Activated CD8-positive, alpha-beta memory T cell treated with anti-CD3 and anti-CD28 coated beads, Interleukin-2, amount 50 U/mL, for 24 hours (primary cell): ENCODE data around the gene F2RL2.

ENCODE experiments used
- DNase-seq: peaks from one replicate; pipeline ENCODE4 v3.0.0-alpha.2; 2020; ENCODE audit errors: extremely low read depth

The F2RL2 gene, protein sequence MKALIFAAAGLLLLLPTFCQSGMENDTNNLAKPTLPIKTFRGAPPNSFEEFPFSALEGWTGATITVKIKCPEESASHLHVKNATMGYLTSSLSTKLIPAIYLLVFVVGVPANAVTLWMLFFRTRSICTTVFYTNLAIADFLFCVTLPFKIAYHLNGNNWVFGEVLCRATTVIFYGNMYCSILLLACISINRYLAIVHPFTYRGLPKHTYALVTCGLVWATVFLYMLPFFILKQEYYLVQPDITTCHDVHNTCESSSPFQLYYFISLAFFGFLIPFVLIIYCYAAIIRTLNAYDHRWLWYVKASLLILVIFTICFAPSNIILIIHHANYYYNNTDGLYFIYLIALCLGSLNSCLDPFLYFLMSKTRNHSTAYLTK

DNA sequence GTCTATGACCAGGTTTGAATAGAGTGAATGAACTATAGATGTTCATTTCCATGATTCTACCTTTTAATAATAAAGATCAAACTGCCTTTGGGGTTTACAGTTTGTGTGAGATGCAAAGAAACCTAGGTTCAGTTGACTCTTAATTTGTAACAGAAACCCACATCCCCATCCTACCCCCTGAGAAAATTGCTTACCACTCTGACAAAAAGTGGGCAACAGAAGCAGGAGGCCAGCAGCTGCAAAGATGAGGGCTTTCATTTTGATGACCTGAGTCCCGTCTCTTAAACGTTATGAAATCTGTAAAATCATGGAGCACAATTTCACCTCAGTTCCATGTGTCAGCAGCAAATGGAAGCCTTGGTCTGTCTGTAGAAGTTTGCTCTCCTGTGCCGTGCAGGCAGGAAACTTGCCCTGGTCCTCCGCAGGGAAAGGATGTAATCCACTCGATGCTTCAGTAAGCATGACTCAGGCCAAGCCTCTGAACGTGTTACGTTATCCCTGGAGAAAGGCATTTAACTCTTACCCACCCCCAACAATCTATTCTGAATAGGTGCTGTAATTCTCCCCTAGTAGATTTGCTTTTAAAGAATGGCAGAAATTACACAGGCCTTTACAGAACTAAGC lies at the start of gene F2RL2:
F2RL2 (minus strand) TSS at position 431 of the 624 bp plus-strand sequence; CDS start at position 258, 173 bp downstream.
- DNase-seq: no peak

DNA sequence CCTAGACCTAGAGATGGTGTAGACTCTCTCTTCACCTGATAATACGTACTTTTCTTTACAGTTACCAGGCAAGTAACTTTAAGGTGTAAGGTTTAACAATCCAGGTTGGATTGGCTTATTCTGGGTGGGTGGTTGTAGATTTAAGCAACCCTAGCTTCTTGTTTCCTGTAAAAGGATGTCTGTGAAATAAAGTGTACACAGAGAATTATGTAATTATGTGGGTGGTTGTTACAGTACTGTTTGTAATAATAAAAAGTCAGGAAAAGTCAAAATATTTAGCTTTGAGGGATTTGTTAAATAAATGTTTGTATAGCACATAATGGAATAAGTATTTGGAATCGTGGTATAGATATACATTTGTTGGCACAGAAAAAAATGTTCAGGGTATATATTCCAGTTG lies 49.0 kb upstream of the F2RL2 start:
- no peak for DNase-seq

DNA sequence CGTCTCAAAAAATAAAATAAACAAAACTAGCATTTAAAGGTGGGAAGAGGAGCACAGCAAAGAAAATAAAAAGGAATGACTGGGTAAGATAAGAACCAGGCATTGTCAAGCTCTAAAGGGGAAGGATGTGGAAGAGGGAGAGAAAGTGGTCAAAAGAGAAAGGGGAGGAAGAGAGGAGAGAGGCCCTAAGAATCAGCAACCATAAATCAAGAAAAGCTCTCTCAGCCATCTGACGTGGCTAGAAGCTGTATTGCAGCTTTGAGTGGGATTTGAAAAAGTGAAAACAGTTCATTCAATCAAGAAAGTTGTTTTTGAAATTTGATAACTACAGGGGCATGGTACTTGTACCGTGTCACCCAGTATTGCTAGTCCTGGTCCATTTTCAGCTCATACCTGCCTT lies 47.3 kb upstream of the F2RL2 start:
- no peak for DNase-seq

DNA sequence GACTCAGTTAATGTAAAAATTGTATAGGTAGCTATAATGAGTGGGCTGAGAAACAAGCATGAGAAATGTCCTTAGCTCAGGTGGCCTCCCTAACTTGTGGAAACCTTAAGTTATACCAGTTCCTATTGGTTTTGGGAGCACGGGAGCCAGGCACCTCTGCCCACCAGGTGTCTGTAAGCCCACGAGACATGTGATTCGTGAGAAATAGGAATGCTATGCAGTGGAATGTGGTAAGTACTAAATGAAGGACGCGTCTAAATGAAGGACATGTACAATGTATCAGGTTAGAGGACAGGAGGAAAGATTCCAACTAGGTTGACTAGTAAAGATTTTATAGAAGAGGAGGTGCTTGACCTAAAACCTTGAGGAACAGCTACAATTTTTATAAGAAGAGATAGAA lies 46.0 kb upstream of the F2RL2 start:
- DNase-seq: no peak

DNA sequence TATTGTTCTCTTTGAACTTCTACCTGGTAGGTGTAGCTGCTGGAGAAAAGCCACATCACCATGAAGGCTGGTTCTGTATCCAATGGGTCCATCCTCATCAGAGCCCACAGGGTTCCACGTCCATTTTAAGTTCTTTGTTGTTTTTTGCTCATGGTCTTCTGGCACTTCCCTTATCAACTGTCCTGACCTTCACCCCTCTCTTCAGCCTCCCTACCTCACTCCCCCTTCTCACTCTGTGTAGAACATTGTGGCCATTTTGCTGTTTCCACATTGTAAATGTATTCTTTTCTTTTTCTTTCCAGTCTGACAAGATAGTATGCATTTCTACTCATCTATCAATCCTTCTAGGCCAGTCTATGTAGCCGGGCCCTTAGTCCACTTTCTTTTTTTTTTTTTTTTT lies 44.3 kb upstream of the F2RL2 start:
- no peak for DNase-seq

DNA sequence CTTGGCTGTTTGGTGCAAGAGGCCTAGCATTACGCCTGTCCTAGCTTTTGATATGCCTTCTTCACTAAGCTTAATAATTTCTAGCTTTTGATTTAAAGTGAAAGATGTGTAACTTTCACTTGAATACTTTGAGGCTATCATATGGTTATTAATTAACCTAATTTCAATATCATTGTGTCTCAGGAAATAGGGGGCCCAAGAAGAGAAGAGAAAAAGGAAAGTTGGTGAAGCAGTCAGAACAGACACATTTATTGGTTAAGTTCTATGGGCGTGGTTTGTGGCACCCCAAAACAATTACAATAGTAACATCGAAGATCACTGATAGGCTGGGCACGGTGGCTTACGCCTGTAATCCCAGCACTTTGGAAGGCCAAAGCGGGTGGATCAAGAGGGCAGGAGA lies 40.9 kb upstream of the F2RL2 start:
- DNase-seq: no peak

DNA sequence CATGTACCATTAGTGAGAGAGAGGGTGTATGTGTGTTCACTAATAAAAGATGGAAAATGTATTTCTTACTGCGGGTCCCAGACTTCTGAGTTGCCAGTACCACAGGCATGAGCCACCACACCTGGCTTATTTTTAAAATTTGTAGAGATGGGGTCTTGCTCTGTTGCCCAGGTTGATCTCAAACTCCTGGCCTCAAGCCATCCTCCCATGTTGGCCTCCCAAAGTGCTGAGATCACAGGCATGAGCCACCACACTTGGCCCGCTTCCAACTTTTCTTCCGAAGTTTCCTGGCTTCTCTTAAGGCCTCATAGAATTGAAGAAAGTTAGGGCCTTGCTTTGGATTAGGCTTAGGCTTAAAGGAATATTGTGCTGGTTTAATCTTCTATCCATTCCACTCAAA lies 40.4 kb upstream of the F2RL2 start:
- DNase-seq: no peak

DNA sequence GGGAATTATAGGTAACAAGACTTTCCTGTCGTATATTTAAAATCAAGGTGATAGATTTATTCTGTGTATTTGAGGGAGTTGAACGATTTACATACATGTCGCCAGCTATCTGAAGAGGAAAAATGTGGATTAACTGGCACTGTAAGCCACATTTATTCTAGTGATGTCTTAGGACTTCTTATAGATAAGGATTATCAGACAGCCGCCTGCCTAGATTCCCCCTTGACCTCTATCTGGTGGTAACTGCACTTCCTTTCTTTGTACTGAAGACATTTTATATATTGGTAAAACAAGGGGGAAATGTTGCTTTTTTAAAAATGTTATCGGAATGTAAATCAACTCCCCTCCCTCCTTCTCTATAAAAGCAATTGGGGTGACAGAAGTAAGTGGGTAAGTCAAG lies 39.3 kb upstream of the F2RL2 start:
- DNase-seq: no peak

DNA sequence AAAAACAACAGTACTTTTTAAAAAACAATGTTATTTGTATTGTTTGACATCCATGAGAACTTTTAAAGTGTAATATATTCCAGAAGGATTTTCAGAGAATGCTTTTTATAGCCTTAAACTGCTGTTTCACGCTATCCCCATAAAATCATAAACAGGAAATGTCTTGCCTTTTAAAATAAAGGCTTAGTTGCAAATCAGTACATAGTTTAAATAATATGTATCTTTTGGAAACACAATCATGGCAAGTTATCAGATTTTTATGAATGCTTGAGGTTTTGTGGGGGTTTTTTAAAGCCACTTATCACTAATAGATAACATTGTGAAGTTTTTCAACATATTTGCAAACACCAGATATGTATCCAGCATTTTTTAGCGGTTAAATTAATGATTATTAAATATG lies 37.2 kb upstream of the F2RL2 start:
- DNase-seq: no peak

DNA sequence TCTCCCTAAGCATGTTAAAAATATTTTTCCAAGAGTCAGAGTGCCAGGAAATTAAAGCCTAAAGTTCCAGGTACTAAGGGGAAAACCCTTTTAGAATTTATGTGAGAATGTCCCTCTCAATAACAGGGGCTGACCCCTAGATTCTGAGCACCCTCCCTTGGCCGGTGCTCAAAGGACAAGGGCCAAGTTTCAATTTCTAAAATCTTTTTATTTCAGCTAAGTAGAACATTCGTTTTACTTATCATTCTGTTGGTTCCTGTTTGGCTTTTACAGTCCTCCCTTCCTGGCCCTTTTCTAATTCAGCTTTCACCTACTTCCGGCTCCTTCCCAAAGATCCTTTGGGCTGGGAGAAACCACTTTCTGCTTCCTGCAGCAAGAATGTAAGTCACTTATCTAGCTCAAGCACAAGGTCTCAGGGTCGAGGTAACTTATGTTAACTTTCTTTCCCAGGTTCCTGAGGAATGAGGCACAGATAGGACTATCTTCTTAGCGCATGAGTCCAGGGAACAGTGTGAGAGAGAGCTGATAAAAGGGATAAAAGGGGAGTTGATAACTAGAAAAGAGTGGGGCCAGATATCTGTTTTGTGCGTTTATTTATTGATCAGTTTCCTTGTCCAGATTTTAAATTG lies 34.6 kb upstream of the F2RL2 start:
- no peak for DNase-seq

DNA sequence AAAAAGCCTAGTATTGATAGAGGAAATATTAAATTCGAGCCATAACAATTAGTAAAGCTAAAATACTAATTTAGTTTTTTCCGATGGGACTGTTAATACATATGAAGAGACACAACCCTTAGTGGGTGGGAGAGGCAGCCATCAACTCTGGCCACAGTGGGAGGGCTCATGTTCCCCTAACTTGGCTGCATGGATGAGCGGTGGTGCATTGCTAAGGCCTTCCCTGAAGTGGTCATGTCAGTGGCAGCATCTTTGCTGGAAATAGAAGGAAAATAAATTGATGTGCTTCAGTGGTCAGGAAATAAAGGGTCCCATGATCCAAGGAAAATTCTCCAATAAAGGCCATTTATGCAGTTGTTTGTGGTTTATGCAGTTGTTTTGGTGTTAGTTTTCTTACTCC lies 33.9 kb upstream of the F2RL2 start:
- DNase-seq: no peak

DNA sequence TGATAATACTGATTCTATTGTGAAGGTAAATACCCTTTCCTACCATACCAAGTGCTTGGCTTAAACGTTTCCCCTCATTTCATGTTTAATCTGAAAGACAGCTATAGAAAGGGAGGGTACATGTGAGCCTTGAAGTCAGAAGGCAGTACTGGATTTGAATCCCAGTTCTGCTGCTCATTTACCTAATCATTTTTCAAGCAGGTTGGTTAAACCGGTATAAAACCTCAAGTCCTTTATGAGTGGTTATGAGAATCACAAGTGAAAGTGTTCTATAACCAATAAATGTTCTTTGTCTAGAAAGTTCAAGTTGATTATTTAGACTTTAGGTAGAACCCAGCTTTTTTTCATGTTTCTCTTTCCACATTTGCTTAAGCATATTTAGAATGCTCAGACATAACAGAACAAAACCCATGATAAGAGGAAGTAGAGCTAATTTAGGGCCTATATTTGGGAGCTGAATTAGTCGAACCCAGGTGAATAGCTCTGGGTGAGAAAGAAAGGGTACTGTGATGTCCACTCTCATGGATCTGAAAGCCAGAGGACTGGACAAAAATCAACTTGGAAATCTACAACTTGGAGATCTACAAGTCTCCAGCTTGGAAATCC lies 29.7 kb upstream of the F2RL2 start:
- DNase-seq: no peak

DNA sequence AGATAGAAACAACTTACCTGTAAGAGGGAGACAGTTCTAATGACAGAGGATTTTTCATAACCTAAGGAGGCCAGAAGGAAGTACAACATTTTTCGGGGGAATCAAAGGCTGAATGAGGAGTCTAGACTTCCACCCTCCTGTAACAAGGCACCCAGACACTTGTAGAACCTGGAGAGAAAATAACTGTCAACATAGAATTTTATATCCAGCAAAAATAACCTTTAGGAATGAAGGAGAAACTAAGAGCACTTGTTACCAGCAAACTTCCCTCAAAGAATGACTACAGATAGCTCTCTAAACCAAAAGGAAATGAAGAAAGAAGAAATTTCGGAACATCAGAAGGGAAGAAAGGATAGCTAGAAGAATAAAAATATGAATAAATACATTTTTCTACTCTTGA lies 25.9 kb upstream of the F2RL2 start:
- DNase-seq: no peak

DNA sequence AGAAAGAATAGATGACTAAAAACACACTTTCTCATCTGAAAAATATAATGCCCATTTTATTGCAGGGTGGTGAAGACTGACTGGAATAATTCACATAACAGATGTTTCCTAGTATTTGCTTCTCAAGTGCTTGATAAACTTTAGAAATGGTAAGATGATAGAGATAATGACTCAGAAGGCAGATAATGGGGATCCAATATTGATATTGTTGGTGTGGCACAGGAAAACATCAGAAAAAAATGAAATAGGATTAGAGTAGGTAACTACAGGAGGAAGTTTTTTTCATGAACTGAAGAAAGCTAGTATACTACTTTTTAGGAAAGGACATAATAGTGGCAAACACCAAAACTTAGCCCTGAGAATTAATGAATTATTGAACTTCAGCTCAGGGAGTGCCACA lies 20.2 kb upstream of the F2RL2 start:
- no peak for DNase-seq

DNA sequence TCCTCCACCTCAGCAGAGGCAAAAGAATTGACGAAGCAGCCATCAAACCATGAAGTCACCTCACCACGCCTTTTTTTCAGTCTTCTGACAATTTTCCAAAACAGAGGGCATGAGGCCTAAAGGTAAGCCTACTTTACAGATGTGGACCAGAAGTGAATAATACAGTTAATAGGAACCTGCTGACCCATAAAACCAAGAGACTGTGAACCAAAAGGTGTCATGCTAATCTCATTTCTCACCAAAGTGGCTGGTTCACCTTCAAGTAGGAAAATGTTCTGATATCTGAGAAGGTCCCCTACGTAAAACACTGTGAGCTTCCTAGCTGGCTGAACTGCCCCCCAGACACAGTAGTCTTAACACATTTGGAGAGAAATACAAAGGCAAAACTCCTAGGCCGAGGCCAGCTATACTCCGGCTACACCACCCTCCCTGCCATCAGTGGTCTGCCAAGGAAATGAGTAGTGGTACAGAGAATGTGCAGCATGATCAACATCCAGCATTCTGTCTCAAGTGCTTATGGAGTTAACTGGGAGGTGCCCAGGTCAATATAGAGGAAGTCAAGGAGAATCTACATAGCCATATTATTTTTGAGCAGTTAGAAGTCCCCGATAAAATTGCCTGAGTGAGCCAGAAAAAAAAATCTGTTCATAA lies 19.3 kb upstream of the F2RL2 start:
- no peak for DNase-seq

DNA sequence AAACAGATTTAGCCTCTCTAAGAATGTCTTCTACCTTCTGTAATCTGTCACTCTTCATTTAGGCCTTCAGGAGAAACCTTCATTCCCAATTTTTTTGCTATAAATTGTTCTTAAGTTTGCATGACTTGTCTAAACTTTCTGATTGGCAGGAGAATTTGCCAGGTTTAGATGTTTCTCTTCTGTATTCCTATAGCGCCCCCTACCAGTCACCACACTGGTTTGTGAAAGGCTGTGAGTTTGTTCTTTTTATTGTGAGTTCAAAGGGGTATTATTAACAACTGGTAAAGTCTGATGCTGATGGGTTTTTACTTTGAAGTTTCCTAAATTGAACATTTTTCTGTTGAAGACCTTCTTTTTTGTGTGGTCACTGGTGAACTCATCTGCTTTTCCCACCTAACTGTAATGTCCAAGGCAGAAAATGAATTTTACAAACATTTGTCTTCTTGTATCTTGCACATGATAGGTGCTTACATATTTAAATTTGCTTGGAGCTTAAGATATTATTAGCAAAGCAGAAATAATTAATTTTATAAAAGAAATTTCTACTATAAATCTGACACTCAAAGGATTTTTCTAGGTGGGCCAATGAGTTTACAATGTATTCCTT lies 18.4 kb upstream of the F2RL2 start:
- peak; percentile 43 for DNase-seq

DNA sequence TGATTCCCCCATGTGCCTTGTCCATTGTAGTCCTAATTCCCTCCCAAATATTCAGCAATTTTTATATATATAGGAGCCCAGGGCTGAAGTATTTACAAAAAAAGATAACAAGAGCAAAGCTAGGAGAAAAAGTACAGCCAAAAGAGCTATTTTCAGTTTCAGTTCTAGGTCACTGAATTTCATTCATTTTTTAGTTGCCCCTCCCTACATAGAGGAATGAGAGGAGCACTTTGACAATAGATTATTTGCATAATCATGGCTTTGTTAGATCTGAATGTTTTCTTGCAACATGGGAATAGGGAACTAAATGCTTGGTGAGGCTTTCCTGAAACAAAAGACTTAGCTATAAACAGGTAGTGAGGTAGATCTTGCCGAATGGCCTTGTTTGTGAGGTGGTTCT lies 15.3 kb upstream of the F2RL2 start:
- no peak for DNase-seq

DNA sequence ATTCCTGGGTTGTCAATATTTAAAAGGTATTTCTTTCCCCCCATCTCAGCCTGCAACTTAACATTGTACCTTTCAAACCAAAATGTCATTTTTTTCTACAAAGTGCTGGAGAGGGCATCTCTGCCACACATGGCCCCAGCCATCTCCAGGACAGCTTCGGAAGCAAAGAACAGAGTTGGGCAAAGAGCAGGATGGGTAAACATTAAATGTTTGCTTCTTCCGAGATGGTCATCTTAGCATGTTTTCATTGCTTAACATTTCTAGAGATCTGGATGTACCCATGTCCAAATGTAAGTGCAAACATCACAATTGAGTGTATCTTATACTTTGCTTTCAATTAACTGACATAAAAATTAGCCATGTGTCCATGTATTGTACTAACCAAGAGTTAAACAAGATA lies 14.3 kb upstream of the F2RL2 start:
- DNase-seq: no peak

DNA sequence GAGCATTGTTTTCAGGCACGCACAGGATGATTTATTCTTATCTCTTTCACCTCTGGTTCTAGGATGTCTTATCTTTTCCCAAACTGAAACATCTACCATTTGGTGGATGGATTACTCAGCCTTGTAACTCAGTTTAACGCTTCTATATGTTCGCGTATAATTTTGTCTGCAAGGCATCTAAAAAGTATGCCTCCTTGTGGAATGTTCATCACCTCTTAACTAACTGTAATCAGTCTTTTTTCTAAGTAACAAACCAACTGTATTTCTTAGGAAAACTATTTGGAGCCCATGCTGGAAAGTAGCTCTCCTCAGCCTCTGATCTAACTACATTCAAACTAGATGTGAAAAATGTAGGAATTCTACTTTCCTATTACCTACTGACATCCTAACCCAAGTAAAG lies 11.5 kb upstream of the F2RL2 start:
- no peak for DNase-seq

DNA sequence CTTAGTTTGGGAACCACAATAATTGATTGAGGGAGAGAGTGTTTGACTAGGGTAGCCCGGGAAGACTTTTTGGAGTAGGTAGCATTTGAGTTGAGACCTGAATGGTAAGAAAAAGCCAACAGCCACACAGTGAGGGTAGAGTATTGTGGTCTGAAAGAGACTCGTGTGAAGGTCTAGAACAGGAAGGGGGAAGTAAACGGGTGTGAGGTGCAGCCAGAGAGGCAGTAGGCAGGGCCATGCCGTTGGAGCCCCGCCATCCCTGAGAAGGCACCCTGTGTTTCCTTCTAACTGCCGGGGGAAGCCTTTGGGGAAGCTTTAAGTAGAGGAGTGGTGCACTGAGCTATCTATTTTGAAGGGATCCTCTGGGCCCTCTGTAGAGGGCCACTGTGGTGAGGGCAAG lies 3.5 kb upstream of the F2RL2 start:
- DNase-seq: no peak

DNA sequence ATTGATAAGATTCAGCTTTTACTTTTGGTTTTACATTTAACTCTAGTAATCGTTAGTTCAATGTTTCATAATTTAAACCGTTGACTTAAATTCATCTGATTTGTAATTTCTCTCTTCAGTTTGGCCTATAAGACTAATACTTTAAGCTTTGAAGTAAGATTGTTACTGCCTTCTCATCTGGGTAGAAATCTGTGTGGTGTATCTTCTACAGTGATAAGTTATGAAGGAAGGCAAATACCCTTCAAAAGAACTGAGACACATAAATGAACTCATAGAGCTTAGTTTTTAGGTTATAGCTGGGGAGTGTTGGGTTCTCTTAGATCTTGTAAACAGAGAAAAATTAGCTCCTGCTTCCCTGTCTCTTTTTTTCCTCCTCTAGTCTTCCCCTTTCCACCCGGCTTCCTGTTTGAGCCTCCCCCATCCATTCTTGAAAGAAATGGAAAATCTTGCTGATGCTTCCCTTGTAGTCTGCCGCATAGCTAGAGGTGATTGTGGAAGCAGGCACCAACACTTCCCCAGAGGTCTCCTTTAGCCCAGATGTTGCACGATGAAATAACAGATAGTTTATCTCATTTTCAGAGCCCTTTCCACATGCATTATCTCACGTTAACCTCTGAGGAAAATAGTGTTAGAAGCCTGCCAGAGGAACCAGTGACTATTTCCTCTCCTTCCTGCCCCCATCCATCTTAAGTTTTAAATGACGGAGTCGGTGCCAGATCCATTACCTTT lies 2.0 kb upstream of the F2RL2 start:
- no peak for DNase-seq
